ENCODE data around the gene ABCC3. TPM values are rescaled to one million over a fixed set of nuclear protein-coding genes. Genes with fewer than 3 reads are reported as not detected.
A peak's percentile ranks its signal among the peaks of the same experiment; 100 is the strongest.

The ABCC3 gene
- total RNA-seq, 1 donor from 2014 or later, result 0.67 TPM

DNA sequence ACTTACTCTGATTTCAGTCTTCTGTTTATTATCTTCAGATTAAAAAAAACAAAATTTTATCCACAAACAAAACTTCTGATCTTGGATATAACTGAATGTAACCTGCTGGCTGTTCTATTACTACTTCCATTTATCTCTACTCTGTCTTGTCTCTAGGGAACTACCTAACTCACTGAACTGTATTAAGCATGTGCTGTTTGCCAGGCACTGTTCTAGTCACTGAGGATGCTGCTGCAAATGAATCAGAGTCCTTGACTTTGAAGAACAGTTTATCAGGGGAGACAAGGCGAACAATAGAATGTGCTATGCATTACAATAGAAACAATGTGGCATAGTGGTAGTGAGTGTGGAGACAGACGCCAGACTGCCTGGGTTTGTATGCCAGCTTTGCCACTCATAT is 75.3 kb downstream of the ABCC3 start:
- no peak for DNase-seq (ENCODE audit: low spot score)
- TF ChIP-seq, protein P1, sequence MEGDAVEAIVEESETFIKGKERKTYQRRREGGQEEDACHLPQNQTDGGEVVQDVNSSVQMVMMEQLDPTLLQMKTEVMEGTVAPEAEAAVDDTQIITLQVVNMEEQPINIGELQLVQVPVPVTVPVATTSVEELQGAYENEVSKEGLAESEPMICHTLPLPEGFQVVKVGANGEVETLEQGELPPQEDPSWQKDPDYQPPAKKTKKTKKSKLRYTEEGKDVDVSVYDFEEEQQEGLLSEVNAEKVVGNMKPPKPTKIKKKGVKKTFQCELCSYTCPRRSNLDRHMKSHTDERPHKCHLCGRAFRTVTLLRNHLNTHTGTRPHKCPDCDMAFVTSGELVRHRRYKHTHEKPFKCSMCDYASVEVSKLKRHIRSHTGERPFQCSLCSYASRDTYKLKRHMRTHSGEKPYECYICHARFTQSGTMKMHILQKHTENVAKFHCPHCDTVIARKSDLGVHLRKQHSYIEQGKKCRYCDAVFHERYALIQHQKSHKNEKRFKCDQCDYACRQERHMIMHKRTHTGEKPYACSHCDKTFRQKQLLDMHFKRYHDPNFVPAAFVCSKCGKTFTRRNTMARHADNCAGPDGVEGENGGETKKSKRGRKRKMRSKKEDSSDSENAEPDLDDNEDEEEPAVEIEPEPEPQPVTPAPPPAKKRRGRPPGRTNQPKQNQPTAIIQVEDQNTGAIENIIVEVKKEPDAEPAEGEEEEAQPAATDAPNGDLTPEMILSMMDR (IDR thresholded peaks at IDR 0.05; ENCODE audit: unreplicated experiment), result no peak
- Mint-ChIP-seq H3K27ac (ENCODE audit: unreplicated experiment) (peak overlapping the region; percentile 65), H3K36me3 (ENCODE audit: low read depth, unreplicated experiment) (peaks cover 3% of the 10 kb centered on the region), H3K4me3 (ENCODE audit: unreplicated experiment) (no peak overlapping the region), H3K27me3 (ENCODE audit: unreplicated experiment) (no peaks in the 10 kb centered on the region), H3K4me1 (ENCODE audit: unreplicated experiment) (peaks cover 10% of the 10 kb centered on the region), H3K9me3 (ENCODE audit: unreplicated experiment) (no peaks in the 10 kb centered on the region)

DNA sequence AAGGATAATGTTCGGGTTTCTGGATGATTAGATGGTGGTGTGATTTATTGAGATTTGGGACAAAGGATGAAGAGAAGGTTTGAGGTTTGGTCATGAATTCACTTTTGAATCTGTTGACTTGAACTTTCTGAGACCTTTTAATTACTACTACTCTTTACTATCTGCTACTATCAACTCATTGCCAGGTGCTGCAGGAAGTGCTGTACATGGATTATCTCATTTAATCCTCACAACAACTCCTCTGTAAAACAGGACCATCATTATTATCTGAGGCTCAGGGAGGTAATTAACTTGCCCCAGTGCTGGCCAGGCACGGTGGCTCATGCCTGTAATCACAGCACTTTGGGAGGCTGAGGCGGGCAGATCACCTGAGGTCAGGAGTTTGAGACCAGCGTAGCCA is 76.0 kb downstream of the ABCC3 start:
- Mint-ChIP-seq H3K9me3 (ENCODE audit: unreplicated experiment) (no peaks in the 10 kb centered on the region), H3K27me3 (ENCODE audit: unreplicated experiment) (no peaks in the 10 kb centered on the region), H3K36me3 (ENCODE audit: low read depth, unreplicated experiment) (peaks cover 3% of the 10 kb centered on the region), H3K4me3 (ENCODE audit: unreplicated experiment) (no peak overlapping the region), H3K27ac (ENCODE audit: unreplicated experiment) (no peak overlapping the region), H3K4me1 (ENCODE audit: unreplicated experiment) (peaks cover 10% of the 10 kb centered on the region)
- TF ChIP-seq, protein P1 (IDR thresholded peaks at IDR 0.05; ENCODE audit: unreplicated experiment), result no peak
- no peak for DNase-seq (ENCODE audit: low spot score)

DNA sequence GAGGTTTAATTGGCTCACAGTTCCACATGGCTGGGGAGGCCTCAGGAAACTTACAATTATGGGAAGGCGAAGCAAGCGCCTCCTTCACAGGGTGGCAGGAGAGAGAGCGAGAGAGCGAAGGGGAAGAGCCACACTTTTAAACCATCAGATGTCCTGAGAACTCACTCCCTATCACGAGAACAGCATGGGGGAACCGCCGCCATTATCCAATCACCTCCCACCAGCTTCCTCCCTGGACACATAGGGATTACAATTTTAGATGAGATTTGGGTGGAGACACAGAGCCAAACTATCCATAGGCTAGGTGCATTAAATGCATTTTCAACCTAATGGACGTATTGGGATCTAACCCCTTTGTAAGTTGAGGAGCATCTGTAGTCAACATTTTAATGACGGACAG is 78.0 kb downstream of the ABCC3 start:
- H3K4me3 Mint-ChIP-seq (ENCODE audit: unreplicated experiment), result no peak overlapping the region
- DNase-seq (ENCODE audit: low spot score), result no peak
- TF ChIP-seq, protein P1 (IDR thresholded peaks at IDR 0.05; ENCODE audit: unreplicated experiment), result no peak
- no peaks in the 10 kb centered on the region for H3K27me3 Mint-ChIP-seq (ENCODE audit: unreplicated experiment)
- no peaks in the 10 kb centered on the region for H3K9me3 Mint-ChIP-seq (ENCODE audit: unreplicated experiment)
- H3K4me1 Mint-ChIP-seq (ENCODE audit: unreplicated experiment), result peaks cover 10% of the 10 kb centered on the region
- peaks cover 3% of the 10 kb centered on the region for H3K36me3 Mint-ChIP-seq (ENCODE audit: low read depth, unreplicated experiment)
- no peak overlapping the region for H3K27ac Mint-ChIP-seq (ENCODE audit: unreplicated experiment)

DNA sequence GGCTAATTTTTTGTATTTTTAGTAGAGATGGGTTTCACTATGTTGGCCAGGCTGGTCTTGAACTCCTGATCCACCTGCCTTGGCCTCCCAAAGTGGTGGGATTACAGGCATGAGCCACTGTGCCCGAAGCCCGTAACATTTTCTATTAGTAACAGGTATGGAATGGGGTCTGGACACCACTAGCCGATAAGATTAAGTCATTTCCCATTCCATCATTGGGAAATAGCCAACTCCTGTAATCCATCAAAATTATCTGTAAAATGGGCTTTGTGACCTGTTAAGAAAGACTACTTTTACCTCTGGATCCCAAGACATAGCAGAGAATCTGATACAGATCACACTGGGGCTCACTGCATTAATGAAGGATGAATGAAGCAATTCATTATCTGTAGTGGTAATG is 80.8 kb downstream of the ABCC3 start:
- Mint-ChIP-seq H3K27me3 (ENCODE audit: unreplicated experiment) (no peaks in the 10 kb centered on the region), H3K36me3 (ENCODE audit: low read depth, unreplicated experiment) (peaks cover 3% of the 10 kb centered on the region), H3K9me3 (ENCODE audit: unreplicated experiment) (no peaks in the 10 kb centered on the region), H3K4me1 (ENCODE audit: unreplicated experiment) (peaks cover 3% of the 10 kb centered on the region), H3K27ac (ENCODE audit: unreplicated experiment) (no peak overlapping the region), H3K4me3 (ENCODE audit: unreplicated experiment) (no peak overlapping the region)
- TF ChIP-seq, protein P1 (IDR thresholded peaks at IDR 0.05; ENCODE audit: unreplicated experiment), result no peak
- no peak for DNase-seq (ENCODE audit: low spot score)

DNA sequence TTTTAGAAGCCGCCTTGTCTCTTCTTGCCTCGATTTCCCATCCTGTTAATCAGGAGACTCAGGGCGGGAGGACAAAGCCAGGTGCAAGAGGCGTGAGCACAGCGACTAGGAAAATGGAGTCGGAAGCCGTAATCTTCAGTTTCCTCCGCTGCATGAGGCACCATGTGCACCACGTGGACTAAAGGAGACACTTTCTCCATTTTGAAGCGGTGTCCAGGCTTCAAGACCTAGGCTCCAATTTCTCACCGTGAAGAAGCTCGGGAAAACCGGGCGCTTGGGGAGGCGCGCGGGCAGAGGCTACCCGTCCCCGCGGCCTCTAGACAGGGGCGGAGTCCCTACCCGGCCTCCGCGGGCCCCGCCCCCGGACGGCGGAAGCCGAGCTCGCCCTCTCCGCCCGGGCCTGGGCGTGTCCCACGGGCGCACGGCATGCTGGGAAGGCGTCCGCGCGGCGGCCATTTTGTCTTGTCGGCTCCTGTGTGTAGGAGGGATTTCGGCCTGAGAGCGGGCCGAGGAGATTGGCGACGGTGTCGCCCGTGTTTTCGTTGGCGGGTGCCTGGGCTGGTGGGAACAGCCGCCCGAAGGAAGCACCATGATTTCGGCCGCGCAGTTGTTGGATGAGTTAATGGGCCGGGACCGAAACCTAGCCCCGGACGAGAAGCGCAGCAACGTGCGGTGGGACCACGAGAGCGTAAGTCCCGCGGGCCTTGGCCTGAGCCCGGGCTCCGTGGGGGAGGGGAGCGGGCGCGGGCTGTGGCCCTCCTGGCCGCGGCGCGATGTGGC is 84.7 kb downstream of the ABCC3 start, which contains the start of gene LUC7L3:
Gene LUC7L3 (plus strand): TSS at position 460 of the 780 bp plus-strand sequence. CDS start 130 bp downstream, at position 590.
- peak; percentile 96 for DNase-seq (ENCODE audit: low spot score)
- peak within 1 kb of the TSS; percentile 98 for H3K27ac Mint-ChIP-seq (ENCODE audit: unreplicated experiment)
- no peaks in the 10 kb centered on the region for H3K36me3 Mint-ChIP-seq (ENCODE audit: low read depth, unreplicated experiment)
- no peaks in the 10 kb centered on the region for H3K9me3 Mint-ChIP-seq (ENCODE audit: unreplicated experiment)
- H3K27me3 Mint-ChIP-seq (ENCODE audit: unreplicated experiment), result no peaks in the 10 kb centered on the region
- H3K4me1 Mint-ChIP-seq (ENCODE audit: unreplicated experiment), result peaks cover 21% of the 10 kb centered on the region
- TF ChIP-seq, protein P1 (IDR thresholded peaks at IDR 0.05; ENCODE audit: unreplicated experiment), result no peak
- H3K4me3 Mint-ChIP-seq (ENCODE audit: unreplicated experiment), result peak within 1 kb of the TSS; percentile 98
